Neural cell (in vitro differentiated cells): Measurements from ENCODE around the gene RPRD1B.

ENCODE experiments used
- EP300 ChIP-seq: fragments of 450-650 bp; conservative IDR thresholded peaks from 2 replicates; pipeline ENCODE4 v1.6.1; 2014; ENCODE audit warnings: antibody characterized with exemption, mild to moderate bottlenecking, moderate library complexity; ENCODE audit not compliant: poor library complexity, severe bottlenecking
- EZH2 ChIP-seq: fragments of 200-600, 300-800 bp; shearing (Covaris generic), sonication (generic); IDR thresholded peaks from 2 replicates; pipeline ENCODE4 v1.6.1; 2014; ENCODE audit warnings: antibody characterized with exemption, low read length, borderline replicate concordance, mild to moderate bottlenecking; ENCODE audit not compliant: insufficient read depth, poor library complexity, severe bottlenecking
- POLR2AphosphoS5 ChIP-seq: IDR thresholded peaks from 2 replicates; pipeline ENCODE4 v1.6.1; 2012
- TF ChIP-seq, protein P1 (sequence below): fragments of 450-650 bp; IDR thresholded peaks from 2 replicates; pipeline ENCODE4 v1.5.1; 2014; ENCODE audit warnings: antibody characterized with exemption, mild to moderate bottlenecking, moderate library complexity; ENCODE audit not compliant: poor library complexity, severe bottlenecking

DNA sequence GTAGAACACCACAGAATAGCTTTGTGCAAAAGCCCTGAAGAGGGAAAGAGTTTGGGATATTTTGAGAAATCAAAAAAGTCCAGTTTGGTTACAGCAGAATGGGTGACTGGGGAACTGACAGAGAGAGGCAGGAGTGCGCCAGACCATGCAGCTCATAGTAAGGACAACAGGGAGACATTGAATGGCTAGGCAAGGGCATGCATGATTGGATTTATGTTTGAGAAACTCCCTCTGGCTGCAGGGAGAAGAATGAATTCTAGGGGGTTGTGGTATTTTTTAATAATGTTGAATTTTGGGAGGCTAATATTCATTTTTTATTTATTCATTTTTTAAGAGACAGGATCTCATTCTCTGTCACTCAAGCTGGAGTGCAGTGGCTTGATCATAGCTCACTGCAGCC lies 81.7 kb downstream of the RPRD1B start:
- TF ChIP-seq, protein P1, sequence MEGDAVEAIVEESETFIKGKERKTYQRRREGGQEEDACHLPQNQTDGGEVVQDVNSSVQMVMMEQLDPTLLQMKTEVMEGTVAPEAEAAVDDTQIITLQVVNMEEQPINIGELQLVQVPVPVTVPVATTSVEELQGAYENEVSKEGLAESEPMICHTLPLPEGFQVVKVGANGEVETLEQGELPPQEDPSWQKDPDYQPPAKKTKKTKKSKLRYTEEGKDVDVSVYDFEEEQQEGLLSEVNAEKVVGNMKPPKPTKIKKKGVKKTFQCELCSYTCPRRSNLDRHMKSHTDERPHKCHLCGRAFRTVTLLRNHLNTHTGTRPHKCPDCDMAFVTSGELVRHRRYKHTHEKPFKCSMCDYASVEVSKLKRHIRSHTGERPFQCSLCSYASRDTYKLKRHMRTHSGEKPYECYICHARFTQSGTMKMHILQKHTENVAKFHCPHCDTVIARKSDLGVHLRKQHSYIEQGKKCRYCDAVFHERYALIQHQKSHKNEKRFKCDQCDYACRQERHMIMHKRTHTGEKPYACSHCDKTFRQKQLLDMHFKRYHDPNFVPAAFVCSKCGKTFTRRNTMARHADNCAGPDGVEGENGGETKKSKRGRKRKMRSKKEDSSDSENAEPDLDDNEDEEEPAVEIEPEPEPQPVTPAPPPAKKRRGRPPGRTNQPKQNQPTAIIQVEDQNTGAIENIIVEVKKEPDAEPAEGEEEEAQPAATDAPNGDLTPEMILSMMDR, result no peak
- TF ChIP-seq EP300 (no peak), EZH2 (no peak), POLR2AphosphoS5 (no peak)
